IPS DF 19.7 (cell line): ENCODE results near the gene KICS2.
"Not testable (repeated sequence)": the region's sequence is repeated elsewhere in the genome, so short reads cannot be mapped to it uniquely, and the experiment has no call there.

Experiments
- DNase-seq: peaks from one replicate; pipeline ENCODE4 v3.0.0-alpha.2; 2013; ENCODE audit warnings: low read depth, low spot score

The KICS2 gene

GRCh38 chr12:64216239-64216638 lies 5.9 kb downstream of the KICS2 start:
- DNase-seq: no peak

DNA sequence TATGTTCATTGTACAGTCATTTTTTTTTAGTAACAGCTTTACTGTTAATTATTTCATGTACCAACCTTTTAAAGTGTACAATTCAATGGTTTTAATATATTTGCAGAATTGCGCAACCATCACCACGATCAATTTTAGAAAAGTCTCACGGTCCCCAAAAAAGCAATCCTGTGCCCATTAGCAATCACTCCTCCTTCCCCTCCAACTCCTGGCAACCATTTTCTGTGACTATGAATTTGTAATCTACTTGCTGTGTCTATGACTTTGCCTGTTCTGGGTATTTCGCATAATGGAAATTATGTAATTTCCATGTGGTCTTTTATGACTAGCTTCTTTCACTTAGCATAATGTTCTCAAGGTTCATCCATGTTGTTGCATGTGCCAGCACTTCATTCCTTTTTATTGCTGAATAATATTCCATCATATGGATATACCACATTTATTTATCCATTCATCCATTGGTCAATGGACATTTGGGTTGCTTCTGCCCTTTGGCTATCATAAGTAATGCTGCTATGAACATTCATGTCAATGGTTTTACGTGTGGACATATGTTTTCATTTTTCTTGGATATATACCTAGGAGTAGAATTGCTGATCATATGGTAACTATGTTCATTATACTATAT lies 9.9 kb downstream of the KICS2 start:
- no peak for DNase-seq

GRCh38 chr12:64207453-64207852 lies 14.6 kb downstream of the KICS2 start:
- DNase-seq: no peak

- DNase-seq: no peak
Observed at GRCh38 chr12:64205542-64205941, 16.6 kb downstream of the KICS2 start.

- no peak for DNase-seq
Observed at GRCh38 chr12:64203775-64204174, 18.3 kb downstream of the KICS2 start.

- no peak for DNase-seq
Observed at GRCh38 chr12:64203036-64203435, 19.1 kb downstream of the KICS2 start.

DNA sequence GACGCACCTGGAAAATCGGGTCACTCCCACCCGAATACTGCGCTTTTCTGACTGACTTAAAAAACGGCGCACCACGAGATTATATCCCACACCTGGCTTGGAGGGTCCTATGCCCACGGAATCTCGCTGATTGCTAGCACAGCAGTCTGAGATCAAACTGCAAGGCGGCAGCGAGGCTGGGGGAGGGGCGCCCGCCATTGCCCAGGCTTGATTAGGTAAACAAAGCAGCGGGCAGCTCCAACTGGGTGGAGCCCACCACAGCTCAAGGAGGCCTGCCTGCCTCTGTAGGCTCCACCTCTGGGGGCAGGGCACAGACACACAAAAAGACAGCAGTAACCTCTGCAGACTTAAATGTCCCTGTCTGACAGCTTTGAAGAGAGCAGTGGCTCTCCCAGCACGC lies 26.3 kb downstream of the KICS2 start:
- DNase-seq: not testable (repeated sequence)

DNA sequence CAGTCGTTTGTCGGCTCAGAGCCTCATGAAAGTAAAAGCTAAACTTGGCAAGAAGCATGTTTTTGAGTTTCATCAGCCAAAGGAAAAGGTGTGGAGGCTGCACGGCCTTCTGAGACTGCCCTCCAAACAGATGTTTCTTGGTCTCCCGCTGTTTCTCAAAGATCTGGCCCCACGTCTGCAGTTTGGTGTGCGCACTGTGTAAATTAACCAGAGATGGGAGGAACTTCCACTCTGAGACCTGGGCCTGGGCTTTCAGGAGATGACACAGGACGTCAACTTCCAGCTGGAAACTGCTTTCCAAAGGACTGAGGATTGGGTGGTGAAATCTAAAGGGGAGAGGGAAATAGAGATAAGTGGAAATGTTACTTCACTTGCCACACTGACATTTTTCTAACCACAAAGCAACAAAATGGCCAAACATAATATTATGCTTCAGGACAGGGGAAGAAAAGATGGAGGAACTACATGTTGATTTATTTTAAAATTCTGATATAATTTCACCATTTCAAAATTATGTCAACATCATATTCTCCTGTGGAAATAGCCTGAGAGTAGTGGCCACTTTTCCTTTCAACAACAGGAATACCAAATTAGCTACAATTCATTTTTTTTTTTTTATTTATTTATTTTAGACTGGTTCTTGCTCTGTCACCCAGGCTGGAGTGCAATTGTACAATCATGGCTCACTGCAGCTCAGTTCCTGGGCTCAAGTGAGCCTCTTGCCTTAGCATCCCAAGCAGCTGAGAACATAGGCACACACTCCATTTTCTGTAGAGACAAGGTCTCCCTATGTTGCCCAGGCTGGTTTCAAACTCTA lies 27.6 kb downstream of the KICS2 start:
- DNase-seq: no peak

- DNase-seq: no peak
Observed at GRCh38 chr12:64193931-64194330, 28.2 kb downstream of the KICS2 start.

GRCh38 chr12:64192644-64193444 lies 29.3 kb downstream of the KICS2 start:
- DNase-seq: no peak

DNA sequence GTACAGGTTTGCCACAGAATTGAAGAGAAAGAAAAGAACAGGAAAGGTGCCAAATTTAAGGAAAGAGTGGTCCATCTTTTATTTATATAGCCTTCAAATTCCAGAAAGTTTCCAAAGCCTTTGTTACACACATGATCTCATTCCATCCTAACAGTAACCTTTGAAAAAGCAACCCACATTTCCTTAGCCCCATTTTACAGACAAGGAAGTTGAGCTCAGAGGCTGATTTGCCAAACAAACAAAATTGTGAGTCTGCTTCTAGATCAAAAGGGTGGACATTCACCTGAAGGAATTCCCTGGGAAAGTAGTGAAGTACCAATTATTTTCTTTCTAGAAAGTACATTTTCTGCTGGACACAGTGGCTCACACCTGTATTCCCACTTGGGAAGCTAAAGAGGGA lies 32.0 kb downstream of the KICS2 start:
- no peak for DNase-seq

DNA sequence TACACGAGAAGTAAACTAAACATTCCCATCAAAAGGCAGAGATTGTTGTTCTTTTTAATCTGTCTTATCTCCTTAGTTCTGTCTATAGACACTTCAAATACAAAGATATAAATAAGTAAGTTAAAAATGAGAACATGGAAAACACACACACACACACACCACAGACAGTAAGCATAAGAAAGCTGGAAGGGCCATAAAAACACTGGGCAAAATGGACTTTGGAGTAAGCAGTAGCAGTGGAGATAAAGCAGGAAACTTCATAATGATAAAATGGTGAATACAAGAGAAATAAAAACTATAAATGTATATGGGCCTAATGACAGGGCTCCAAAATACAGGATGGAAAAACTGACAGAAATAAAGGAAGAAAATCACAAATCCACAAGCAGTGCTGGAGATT lies 32.6 kb downstream of the KICS2 start:
- no peak for DNase-seq

DNA sequence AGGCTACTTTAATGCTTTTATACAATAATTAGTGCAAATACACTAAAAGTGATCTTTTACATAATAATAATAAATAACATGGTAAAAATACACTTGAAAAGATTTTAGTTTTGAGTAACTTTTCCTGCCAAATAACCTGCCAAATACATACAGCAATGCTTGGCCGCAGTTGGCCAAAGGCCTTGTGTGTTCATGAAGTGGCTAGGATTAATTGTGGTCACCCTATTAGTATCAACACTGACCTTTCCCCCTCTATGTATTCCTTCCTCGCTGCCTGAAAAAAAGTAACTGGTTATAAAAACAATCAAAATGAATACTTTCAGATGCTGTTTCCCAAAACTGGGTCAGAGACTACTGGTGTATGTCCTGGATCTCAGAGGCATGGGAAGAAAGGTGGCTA lies 34.3 kb downstream of the KICS2 start:
- no peak for DNase-seq

DNA sequence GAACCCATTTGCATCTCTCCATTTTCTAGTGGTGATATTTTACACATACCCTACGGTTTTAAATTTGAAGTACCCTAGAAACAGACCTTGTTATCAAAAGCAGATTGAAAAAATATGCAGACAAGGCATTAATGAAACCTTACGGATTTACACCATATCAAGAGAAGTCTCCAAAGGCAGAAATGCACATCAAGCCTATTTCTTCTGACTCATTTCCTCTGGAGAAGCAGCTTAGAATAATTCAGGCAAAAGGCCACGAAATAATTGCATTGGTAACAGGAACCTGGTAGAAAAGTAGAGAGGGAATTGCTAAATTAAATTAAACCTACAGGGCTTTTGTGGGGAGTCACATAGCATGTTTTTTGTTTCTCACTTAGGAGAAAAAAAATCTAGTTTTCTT lies 34.7 kb downstream of the KICS2 start:
- no peak for DNase-seq

DNA sequence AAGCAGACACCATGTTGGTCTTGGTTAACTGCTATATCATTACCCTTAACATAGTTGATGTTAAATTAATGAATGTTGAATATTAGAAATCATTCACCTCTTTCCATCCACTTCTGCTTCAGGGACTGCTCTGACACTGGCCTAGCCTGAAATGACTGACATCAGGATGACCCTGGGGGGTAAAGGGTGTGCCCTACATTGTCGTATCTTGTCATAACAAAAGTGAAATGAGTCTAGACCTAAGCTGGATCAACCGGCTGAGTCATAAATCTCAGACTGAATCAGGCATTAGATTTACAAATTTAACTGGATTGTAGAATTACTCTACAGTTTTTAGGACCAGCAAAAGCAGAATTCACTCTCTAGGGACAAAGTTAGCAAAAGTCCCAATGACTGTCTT lies 35.3 kb downstream of the KICS2 start:
- no peak for DNase-seq

- DNase-seq: no peak
Observed at GRCh38 chr12:64184216-64184615, 37.9 kb downstream of the KICS2 start.

- no peak for DNase-seq
Observed at GRCh38 chr12:64181430-64182291, 40.4 kb downstream of the KICS2 start.

DNA sequence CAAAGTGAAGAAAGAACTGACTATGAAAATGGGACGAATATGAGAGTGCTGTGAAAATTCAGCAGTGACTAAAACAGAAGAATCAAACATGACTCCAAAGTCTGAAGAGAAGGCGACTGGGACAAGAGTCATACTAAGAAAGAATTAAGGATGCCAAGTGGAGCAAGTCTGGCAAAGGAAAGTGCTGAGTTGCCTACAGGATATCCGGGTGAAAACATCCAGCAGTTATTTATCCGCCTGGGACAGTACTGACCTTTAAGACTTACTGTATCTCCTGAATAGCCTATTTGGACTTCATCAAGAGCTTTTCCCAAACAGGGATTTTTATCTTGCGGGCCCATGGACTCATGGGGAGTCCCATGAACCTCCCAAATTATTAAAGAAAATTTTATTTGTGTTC lies 41.1 kb downstream of the KICS2 start:
- no peak for DNase-seq

DNA sequence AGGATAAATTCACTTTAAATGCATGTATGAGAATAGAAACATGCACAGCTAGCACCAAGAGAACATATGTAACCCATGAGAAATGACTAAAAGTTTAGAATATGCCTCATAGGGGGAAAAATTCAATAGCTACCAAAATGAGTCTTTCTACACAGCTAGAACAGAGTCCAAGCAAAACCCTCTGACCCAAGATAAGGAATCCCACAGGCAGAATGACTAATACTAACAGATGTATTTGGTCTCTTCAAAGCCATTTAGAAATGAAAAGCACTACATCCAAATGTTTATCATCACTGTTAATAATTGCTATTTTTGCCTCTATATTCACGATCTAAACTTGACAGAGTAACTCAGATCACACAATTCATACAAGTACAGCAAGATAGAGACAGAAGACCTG lies 44.0 kb downstream of the KICS2 start:
- no peak for DNase-seq

DNA sequence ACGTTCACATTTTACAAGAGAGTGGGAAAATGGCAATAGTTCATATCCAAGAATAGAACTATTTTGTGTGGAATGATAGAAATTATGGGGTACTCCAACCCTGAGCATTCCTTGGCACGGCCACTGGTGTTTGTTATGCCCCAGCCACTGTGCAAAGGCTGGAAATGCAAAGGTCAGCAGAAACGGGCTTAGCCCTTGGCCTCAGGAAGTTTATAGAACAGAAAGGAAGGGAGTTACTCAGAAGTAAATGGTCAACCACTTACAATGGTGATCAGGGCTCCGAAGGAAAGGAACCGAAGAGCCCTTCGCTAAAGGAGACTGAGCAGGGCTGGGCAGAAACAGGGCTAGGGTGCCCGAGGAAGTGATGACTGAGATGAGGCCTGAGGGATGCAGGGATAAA lies 45.1 kb downstream of the KICS2 start:
- no peak for DNase-seq

DNA sequence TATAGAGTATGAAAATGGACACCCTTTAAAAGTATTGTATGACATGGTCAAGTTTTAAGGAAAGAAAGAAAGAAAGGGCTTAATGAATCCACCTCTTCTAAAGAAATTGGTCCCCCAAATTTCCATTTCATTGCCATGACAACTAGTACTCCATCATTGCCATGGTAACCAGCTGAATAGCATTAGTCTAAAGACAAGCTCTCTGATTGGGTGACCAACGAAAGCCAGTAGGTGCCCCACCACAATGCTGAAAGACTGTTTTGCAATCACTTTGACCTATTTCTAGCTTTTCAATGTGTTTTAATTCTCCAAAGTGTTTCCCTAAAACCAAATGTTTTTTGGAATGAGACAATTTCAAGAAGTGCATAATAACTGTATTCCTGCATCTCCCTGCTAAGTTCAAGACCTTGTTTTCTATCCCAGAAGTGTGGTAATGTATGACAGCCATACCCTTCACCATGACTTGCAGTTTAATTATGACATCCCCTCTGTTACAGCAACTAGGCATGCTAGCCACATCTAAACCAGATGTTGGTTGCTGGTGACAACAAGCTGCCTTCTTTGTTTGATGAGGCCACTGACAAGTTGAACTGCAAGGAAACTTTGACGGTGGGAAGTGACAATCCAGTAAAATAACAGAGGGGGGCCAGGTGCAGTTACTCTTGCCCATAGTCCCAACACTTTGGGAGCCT lies 46.7 kb downstream of the KICS2 start:
- DNase-seq: peak; percentile 30
